OCI-LY7 (cell line): ENCODE data around the gene PLCXD1. TPM values are rescaled to one million over a fixed set of nuclear protein-coding genes. Genes with fewer than 3 reads are reported as not detected.
A peak's percentile ranks its signal among the peaks of the same experiment; 100 is the strongest.
"Not testable (repeated sequence)": the region's sequence is repeated elsewhere in the genome, so short reads cannot be mapped to it uniquely, and the experiment has no call there.

Experiments used
- BruUV-seq: library from RNA; stranded (reverse); fragments of 400-500 nt; replicated peaks from 2 replicates; lab custom pipeline; 2021; lab: Mats Ljungman, UMichigan
- CTCF ChIA-PET: fragments of 300-600 bp; sonication (Branson Sonifier 250); formaldehyde crosslinking; loops from one replicate; lab custom pipeline; 2022; ENCODE audit warnings: antibody characterized with exemption; ENCODE audit not compliant: unreplicated experiment; lab: Charles Lee
- POLR2A ChIA-PET: fragments of 300-600 bp; sonication (Branson Sonifier 250); formaldehyde crosslinking; loops from one replicate; lab custom pipeline; 2022; ENCODE audit warnings: antibody characterized with exemption; lab: Charles Lee
- DNase-seq: peaks from one replicate; pipeline ENCODE4 v3.0.0-alpha.2; 2015; ENCODE audit warnings: low spot score
- H2AFZ ChIP-seq: fragments of 200-600 bp; sonication (generic), shearing (Covaris generic); 2 replicates; pipeline ENCODE4 v1.6.1; 2014; ENCODE audit warnings: mild to moderate bottlenecking, antibody characterized with exemption, low read length, moderate library complexity
- H3K27ac ChIP-seq: fragments of 200-600 bp; sonication (generic); 2 replicates; pipeline ENCODE4 v1.5.1; 2014; ENCODE audit warnings: mixed run types, low read depth, mild to moderate bottlenecking, moderate library complexity, low read length, inconsistent platforms; ENCODE audit not compliant: poor library complexity, severe bottlenecking
- H3K36me3 ChIP-seq: fragments of 200-600 bp; sonication (generic); 2 replicates; pipeline ENCODE4 v1.6.1; 2014; ENCODE audit warnings: mild to moderate bottlenecking, antibody characterized with exemption, low read length, moderate library complexity, mixed read lengths; ENCODE audit not compliant: insufficient read depth
- H3K4me1 ChIP-seq: fragments of 200-600 bp; sonication (generic); 2 replicates; pipeline ENCODE4 v1.5.1; 2014; ENCODE audit warnings: mild to moderate bottlenecking, low read length; ENCODE audit not compliant: insufficient read depth, poor library complexity, severe bottlenecking
- H3K4me2 ChIP-seq: fragments of 200-600 bp; sonication (generic); 2 replicates; pipeline ENCODE4 v1.6.1; 2014; ENCODE audit warnings: mild to moderate bottlenecking, low read length
- H3K4me3 ChIP-seq: fragments of 200-600 bp; sonication (generic); 2 replicates; pipeline ENCODE4 v1.5.1; 2014; ENCODE audit warnings: mild to moderate bottlenecking, low read depth, low read length; ENCODE audit not compliant: poor library complexity, severe bottlenecking
- H3K79me2 ChIP-seq: fragments of 200-600 bp; sonication (generic); 2 replicates; pipeline ENCODE4 v1.6.1; 2016; ENCODE audit warnings: low read depth, mild to moderate bottlenecking, low read length, moderate library complexity, mixed read lengths; ENCODE audit not compliant: insufficient read depth
- H3K9me2 ChIP-seq: fragments of 200-600 bp; sonication (generic); 2 replicates; pipeline ENCODE4 v1.6.1; 2016; ENCODE audit warnings: mild to moderate bottlenecking, low read length, mixed read lengths; ENCODE audit not compliant: insufficient read depth
- H3K9me3 ChIP-seq: fragments of 200-600 bp; sonication (generic); 2 replicates; pipeline ENCODE4 v1.6.1; 2014; ENCODE audit warnings: mild to moderate bottlenecking, mixed run types, low read length, mixed read lengths
- H4K20me1 ChIP-seq: fragments of 200-600 bp; sonication (generic); 2 replicates; pipeline ENCODE4 v1.6.1; 2014; ENCODE audit warnings: mild to moderate bottlenecking, antibody characterized with exemption, low read length, moderate library complexity, mixed read lengths; ENCODE audit not compliant: insufficient read depth
- EZH2phosphoT487 ChIP-seq: fragments of 200-600 bp; sonication (generic); IDR thresholded peaks from 2 replicates; pipeline ENCODE4 v1.6.1; 2018; ENCODE audit warnings: low read depth, borderline replicate concordance, mild to moderate bottlenecking, mixed run types, antibody characterized with exemption, low read length, moderate library complexity, mixed read lengths
- intact Hi-C: fragments of 100-400 bp; cut with micrococcal nuclease; formaldehyde crosslinking; loops from one replicate; pipeline ENCODE4 v1.10.0; 2022; ENCODE audit not compliant: unreplicated experiment
- total RNA-seq, 2 experiments: library from RNA; depleted of rRNA in 1 of 2; stranded (reverse); fragments of >200 nt in 1 of 2; shearing (Covaris generic) in 1 of 2; gene quantifications; 2 replicates each; pipeline ENCODE4 v1.2.3, GENCODE V29; 2014 to 2022
- TF ChIP-seq, protein P1 (sequence below): fragments of 200-600 bp; sonication (generic); conservative IDR thresholded peaks from 2 replicates; pipeline ENCODE4 v1.5.1; 2014; ENCODE audit warnings: mild to moderate bottlenecking, antibody characterized with exemption, low read length, moderate library complexity, mixed read lengths

PLCXD1 gene
- total RNA-seq, 2 experiments from 2014 or later: 86.0 to 133 TPM

DNA sequence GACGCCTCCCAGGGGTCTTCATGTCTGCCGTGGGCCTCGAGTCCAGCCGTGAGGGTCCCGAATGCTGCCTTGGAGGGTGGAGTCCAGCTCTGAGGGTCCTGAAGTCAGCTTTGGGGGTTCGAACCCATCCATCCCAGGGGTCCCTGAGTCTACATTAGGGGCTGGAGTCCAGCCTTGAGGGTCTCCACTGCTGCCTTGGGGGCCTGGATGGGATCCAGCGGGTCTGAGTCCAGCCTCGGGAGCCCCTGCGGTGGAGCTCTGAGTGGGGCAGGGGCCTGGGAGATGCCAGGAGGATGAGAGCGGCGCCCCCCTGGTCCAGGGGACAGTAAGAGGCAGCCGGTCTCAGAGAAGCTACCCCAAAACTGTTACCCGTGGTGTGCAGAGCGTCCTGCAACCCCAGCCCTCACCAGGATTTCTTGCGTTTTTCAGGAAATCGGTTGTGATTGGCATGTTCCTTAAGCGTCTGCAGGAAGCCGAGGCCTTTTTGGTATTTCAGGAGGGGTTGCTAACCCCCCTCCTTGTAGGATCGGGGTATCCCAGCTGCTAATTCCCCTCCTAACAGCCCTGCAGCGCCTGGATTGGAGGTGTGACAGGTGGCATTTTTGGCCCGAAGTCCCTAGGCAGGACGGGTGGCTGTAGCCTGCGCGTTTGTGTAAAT lies 39.1 kb downstream of the PLCXD1 start:
- H3K36me3 ChIP-seq: peaks cover 17% of the 10 kb centered on the region
- no peak for DNase-seq
- ChIA-PET POLR2A (no interaction called here), CTCF (no interaction called here)
- H2AFZ ChIP-seq: no peak overlapping the region
- H3K27ac ChIP-seq: no peak overlapping the region
- peaks cover 19% of the 10 kb centered on the region for H3K4me1 ChIP-seq
- intact Hi-C loops: no loop called here
- H3K9me2 ChIP-seq: no peaks in the 10 kb centered on the region
- H3K79me2 ChIP-seq: peaks cover 6% of the 10 kb centered on the region; the same call in 1 of the 2 replicates
- peak overlapping the region; percentile 93 for H3K4me3 ChIP-seq
- no peak for TF ChIP-seq EZH2phosphoT487
- TF ChIP-seq, protein P1, sequence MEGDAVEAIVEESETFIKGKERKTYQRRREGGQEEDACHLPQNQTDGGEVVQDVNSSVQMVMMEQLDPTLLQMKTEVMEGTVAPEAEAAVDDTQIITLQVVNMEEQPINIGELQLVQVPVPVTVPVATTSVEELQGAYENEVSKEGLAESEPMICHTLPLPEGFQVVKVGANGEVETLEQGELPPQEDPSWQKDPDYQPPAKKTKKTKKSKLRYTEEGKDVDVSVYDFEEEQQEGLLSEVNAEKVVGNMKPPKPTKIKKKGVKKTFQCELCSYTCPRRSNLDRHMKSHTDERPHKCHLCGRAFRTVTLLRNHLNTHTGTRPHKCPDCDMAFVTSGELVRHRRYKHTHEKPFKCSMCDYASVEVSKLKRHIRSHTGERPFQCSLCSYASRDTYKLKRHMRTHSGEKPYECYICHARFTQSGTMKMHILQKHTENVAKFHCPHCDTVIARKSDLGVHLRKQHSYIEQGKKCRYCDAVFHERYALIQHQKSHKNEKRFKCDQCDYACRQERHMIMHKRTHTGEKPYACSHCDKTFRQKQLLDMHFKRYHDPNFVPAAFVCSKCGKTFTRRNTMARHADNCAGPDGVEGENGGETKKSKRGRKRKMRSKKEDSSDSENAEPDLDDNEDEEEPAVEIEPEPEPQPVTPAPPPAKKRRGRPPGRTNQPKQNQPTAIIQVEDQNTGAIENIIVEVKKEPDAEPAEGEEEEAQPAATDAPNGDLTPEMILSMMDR: no peak
- no TSS peak for BruUV-seq
- peak overlapping the region; percentile 95 for H3K4me2 ChIP-seq
- H4K20me1 ChIP-seq: no peaks in the 10 kb centered on the region; the same call in 1 of the 2 replicates
- no peaks in the 10 kb centered on the region for H3K9me3 ChIP-seq

DNA sequence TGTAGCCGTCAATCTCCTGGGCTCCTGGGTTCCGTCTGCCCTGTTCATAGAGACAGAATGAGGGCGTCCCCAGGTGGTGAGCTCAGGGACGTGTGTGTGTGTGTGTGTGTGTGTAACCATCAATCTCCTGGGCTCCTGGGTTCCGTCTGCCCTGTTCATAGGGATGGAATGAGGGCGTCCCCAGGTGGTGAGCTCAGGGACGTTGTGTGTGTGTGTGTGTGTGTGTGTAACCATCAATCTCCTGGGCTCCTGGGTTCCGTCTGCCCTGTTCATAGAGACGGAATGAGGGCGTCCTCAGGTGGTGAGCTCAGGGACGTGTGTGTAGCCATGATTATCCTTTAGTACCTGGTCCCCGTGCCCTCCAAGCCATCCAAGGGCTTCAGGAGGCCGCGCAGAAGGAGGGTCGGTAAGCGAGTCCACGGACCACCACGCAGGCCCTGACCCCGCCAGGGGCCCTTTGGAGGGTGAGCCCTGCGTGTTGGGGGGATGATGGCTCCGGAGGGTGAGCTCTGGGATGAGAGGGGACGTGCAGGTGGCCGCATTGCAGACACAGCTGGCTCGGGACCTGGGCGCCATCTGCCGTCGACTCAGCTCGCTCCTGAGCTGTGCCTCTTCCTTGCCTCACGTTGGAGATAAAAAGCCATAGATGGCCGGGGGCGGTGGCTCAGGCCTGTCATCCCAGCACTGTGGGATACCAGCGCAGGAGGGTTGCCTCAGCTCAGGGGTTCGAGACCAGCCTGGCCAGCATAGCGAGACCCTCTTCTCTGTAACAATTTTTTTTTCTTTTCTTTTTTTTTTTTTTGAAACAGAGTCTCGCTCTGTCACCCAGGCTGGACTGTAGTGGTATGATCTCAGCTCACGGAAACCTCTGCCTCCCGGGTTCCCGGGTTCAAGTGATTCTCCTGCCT lies 42.8 kb downstream of the PLCXD1 start:
- no peaks in the 10 kb centered on the region for H3K36me3 ChIP-seq
- H3K4me2 ChIP-seq: no peak overlapping the region
- H3K4me1 ChIP-seq: peaks cover 13% of the 10 kb centered on the region
- H4K20me1 ChIP-seq: no peaks in the 10 kb centered on the region
- no peak overlapping the region for H3K4me3 ChIP-seq
- TF ChIP-seq, protein P1: peak; percentile 56
- no peak for TF ChIP-seq EZH2phosphoT487
- ChIA-PET CTCF (no interaction called here), POLR2A (no interaction called here)
- H3K9me3 ChIP-seq: no peaks in the 10 kb centered on the region
- no peak overlapping the region for H2AFZ ChIP-seq
- DNase-seq: peak; percentile 71
- no TSS peak for BruUV-seq
- H3K79me2 ChIP-seq: no peaks in the 10 kb centered on the region
- H3K9me2 ChIP-seq: no peaks in the 10 kb centered on the region
- H3K27ac ChIP-seq: no peak overlapping the region
- intact Hi-C loops: no loop called here

DNA sequence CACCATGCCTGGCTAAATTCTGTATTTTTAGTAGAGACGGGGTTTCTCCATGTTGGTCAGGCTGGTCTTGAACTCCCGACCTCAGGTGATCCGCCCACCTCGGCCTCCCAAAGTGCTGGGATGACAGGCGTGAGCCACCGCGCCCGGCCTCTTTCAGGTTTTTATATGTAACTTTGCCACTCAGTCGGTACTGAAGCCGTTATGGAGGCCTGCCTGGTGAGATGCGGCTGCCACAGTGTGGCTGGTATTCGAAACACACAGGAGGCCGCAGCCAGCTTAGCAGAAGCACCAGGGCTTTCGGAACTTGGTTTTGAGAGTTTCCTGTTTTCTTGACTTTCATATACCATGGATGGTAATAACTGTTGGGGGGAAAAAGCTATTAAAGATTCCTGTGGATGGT lies 43.5 kb downstream of the PLCXD1 start:
- peaks cover 13% of the 10 kb centered on the region for H3K4me1 ChIP-seq
- BruUV-seq, H4K20me1 ChIP-seq, H3K4me3 ChIP-seq, H3K27ac ChIP-seq, H3K9me3 ChIP-seq, DNase-seq, CTCF ChIA-PET, H3K36me3 ChIP-seq, POLR2A ChIA-PET, H2AFZ ChIP-seq, H3K79me2 ChIP-seq, H3K4me2 ChIP-seq, H3K9me2 ChIP-seq, intact Hi-C loops: not testable (repeated sequence)
